GM18868 (cell line): ENCODE results near the gene TIMM10B.

Source experiments
- ATAC-seq: cut with Tn5 transposase; IDR thresholded peaks from one replicate; pipeline ENCODE4 v1.9.1; 2021; ENCODE audit warnings: mild to moderate bottlenecking, moderate library complexity; ENCODE audit not compliant: unreplicated experiment

The TIMM10B gene

GRCh38 chr11:6469599-6469998 is 11.7 kb upstream of the TIMM10B start:
- ATAC-seq = no peak

DNA sequence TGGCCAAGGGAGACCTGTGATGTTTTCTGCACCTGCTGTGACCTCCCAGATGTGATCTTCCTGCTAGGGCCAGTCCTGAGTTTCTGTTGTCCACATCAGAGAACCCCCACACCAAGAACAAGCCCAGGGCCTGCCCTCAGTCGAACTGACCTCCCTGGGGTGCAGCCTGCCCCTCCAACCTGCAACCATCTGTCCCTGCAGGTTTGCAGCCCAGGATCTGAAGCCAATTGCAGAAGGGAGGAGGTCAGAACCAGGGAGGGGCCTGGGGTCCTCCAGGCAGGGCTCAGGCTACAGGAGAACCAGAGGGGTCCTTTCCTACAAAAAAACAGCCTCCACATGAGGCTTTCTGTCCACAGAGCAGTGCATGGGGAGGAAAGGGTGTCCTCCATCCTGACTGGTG is 8.4 kb upstream of the TIMM10B start:
- no peak for ATAC-seq

- peak; percentile 58 for ATAC-seq
Observed at GRCh38 chr11:6473451-6474412, 7.6 kb upstream of the TIMM10B start, which contains the start of gene TRIM3. Gene TRIM3, minus strand, starts transcription at chr11:6473941. Its CDS starts 8,246 bp downstream, at chr11:6465695.

DNA sequence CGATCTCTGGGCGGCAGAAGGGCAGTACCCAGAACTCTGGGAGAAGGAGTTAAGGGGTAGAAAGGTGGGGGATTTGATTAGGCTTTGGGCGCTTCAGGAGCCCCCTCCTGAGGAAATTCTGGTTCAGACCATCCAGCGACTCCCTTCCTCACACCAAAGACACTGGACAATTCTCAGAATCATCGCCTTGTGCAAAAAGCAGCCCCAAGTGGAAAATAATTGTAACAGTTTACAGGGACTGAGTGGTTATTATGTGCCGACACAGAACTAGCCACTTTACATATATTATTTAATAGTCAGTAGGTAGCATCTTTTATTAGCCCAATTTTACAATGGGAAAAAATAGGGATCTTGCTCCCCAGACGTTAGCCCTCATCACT is 6.9 kb upstream of the TIMM10B start:
- ATAC-seq = peak; percentile 6

GRCh38 chr11:6474806-6475500 is 6.3 kb upstream of the TIMM10B start:
- no peak for ATAC-seq

GRCh38 chr11:6475936-6476335 is 5.4 kb upstream of the TIMM10B start:
- no peak for ATAC-seq

GRCh38 chr11:6476571-6476970 is 4.7 kb upstream of the TIMM10B start:
- no peak for ATAC-seq

- no peak for ATAC-seq
Observed at GRCh38 chr11:6480299-6480914, 894 bp upstream of the TIMM10B start.

- peak; percentile 4 for ATAC-seq
Observed at GRCh38 chr11:6481924-6482275, 599 bp downstream of the TIMM10B start.

GRCh38 chr11:6482441-6482840 is 1.1 kb downstream of the TIMM10B start:
- no peak for ATAC-seq

GRCh38 chr11:6483015-6483414 is 1.7 kb downstream of the TIMM10B start:
- ATAC-seq = no peak

- ATAC-seq = no peak
Observed at GRCh38 chr11:6485661-6486060, 4.4 kb downstream of the TIMM10B start.

DNA sequence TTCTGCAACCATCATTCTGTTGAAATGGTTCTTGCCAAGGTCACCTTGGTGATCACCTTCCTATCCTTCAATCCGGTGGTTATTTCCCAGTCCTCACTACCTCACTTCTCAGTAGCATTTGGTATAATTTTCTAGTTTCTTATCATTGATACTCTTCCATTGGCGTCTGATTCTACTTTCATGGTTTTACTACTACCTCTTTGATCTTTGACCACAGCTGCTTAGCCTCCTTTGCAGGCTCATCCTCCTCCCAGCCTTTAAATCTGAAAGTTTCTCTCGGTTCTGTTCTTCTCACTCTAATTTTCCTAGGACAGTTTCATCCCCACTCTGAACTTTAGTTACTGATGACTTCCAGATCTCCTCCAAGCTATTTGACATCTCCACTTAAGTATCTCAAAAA is 5.0 kb downstream of the TIMM10B start:
- no peak for ATAC-seq

GRCh38 chr11:6486938-6487337 is 5.6 kb downstream of the TIMM10B start:
- ATAC-seq = no peak

DNA sequence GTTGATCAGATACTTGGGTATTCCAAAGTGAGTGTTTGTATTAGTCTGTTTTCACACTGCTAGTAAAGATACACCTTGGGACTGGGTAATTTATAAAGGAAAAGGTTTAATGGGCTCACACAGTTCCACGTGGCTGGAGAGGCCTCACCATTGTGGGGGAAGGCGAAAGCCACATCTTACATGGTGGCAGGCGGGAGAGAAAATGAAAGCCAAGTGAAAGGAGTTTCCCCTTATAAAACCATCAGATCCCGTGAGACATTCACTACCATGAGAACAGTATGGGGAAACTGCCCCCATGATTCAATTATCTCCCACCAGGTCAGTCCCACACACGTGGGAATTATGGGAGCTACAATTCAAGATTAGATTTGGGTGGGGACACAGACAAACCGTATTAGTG is 7.0 kb downstream of the TIMM10B start:
- ATAC-seq = no peak

DNA sequence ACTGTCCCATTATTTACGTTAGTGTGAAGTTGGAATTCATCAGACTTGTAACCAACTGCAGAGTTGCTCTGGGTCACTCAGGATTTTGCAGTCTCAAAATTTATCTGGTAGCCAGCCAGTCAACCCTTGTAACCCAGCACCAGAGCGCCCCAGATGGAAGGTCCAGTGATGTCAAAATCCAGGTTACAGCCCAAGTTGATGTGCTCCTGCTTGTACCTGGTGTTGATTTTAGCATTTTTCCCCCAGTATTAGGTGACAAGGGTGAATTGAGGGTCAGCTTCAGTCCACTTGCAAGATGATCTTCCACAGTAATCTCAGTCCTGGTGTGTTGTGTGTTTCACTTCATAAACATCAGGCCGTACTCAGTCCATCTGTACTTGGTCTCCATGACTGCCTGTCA is 7.5 kb downstream of the TIMM10B start:
- no peak for ATAC-seq

DNA sequence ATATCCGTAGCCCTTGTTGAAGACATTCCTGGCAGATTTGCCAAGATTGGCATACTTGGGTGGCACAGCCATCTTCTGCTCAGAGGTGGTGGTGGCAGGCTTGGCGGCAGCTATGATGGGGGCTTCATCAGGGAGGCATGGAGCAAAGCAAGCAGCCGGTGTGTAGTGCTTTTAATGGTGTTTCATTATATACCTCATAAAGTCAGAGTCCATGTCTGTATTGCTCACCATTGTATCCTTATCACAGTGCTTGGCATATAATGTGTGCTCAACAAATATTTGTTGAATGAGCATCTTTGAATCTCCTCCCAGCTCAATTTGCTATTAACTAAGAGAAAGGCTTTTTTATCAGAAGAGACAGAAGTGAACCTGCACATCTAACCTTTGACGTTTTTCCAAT is 8.0 kb downstream of the TIMM10B start:
- ATAC-seq = no peak

- ATAC-seq = no peak
Observed at GRCh38 chr11:6497069-6497839, 16.0 kb downstream of the TIMM10B start, which contains the start of gene DNHD1. Gene DNHD1, plus strand, starts transcription at chr11:6497280. Its CDS starts 936 bp downstream, at chr11:6498216.

DNA sequence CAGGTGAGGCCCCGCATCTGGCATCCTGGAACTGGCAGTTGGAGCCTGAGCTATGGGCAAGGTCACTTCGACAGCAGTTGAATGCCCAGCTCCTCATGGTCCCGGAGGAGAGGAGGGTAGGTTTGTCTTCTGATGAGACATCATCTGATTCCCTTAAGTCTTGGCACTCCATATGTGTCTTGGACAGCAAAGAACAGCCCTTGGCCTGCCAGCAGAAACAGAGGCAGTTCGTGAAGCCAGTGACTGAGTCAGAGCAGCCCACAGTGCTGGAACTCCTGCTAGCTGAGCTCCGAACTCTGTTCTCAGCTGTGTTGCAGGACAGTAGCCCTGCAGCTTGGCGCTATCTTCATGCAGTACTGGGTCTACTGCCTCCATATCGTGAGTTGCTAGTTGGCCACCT is 16.8 kb downstream of the TIMM10B start:
- ATAC-seq = no peak

- no peak for ATAC-seq
Observed at GRCh38 chr11:6498544-6498943, 17.2 kb downstream of the TIMM10B start.

DNA sequence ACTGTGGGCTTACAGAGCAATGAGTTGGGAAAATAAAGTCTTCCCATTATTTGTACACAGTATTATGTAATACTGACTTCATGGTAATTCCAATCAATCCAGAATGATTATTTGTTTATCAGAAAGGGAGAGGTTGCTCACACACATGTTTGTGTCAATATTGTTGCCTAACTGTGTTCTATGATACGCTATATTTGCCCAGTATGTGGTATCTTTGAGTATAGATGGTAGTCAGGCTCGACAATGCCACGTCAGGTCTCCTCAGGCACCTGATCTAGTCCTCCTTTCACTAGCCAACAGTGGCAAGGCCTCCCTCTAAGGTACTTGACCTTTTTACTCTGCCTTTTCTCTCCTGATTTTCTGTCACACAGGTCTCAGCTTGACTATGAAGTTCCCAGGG is 21.1 kb downstream of the TIMM10B start:
- ATAC-seq = no peak
